ENCODE measurements around the gene RBMS3. TPM values are rescaled to one million over a fixed set of nuclear protein-coding genes. Genes with fewer than 3 reads are reported as not detected.
"Not testable (repeated sequence)": the region's sequence is repeated elsewhere in the genome, so short reads cannot be mapped to it uniquely, and the experiment has no call there.

RBMS3 gene
- total and polyA plus RNA-seq, 2 experiments from 2014 or later = 3.2 to 7.4 TPM

DNA sequence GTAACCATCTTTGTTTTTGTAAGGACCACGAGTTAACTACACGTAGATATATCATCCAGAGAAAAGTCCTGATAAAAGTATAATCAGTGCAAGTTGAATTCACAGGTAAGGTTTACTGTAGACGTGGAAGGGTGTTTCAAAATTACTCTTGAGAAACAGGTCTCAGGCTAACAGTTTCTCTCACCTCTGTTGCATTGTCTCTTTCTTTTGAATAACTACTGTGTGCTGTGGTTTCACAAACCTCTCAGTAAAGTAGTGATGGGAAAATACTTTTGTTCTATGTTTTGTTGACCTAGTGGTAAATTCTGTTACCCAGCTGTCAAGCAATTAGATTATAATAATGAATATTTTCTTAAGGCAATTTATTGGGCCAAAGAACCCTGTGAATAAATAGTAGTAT is 75.2 kb downstream of the RBMS3 start (continued):
- TF ChIP-seq, protein P1, sequence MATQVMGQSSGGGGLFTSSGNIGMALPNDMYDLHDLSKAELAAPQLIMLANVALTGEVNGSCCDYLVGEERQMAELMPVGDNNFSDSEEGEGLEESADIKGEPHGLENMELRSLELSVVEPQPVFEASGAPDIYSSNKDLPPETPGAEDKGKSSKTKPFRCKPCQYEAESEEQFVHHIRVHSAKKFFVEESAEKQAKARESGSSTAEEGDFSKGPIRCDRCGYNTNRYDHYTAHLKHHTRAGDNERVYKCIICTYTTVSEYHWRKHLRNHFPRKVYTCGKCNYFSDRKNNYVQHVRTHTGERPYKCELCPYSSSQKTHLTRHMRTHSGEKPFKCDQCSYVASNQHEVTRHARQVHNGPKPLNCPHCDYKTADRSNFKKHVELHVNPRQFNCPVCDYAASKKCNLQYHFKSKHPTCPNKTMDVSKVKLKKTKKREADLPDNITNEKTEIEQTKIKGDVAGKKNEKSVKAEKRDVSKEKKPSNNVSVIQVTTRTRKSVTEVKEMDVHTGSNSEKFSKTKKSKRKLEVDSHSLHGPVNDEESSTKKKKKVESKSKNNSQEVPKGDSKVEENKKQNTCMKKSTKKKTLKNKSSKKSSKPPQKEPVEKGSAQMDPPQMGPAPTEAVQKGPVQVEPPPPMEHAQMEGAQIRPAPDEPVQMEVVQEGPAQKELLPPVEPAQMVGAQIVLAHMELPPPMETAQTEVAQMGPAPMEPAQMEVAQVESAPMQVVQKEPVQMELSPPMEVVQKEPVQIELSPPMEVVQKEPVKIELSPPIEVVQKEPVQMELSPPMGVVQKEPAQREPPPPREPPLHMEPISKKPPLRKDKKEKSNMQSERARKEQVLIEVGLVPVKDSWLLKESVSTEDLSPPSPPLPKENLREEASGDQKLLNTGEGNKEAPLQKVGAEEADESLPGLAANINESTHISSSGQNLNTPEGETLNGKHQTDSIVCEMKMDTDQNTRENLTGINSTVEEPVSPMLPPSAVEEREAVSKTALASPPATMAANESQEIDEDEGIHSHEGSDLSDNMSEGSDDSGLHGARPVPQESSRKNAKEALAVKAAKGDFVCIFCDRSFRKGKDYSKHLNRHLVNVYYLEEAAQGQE (IDR thresholded peaks at IDR 0.05; ENCODE audit: unreplicated experiment) = no peak
- TF ChIP-seq, protein P2, sequence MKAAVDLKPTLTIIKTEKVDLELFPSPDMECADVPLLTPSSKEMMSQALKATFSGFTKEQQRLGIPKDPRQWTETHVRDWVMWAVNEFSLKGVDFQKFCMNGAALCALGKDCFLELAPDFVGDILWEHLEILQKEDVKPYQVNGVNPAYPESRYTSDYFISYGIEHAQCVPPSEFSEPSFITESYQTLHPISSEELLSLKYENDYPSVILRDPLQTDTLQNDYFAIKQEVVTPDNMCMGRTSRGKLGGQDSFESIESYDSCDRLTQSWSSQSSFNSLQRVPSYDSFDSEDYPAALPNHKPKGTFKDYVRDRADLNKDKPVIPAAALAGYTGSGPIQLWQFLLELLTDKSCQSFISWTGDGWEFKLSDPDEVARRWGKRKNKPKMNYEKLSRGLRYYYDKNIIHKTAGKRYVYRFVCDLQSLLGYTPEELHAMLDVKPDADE (IDR thresholded peaks at IDR 0.05) = no peak
- TF ChIP-seq STAT1 (IDR thresholded peaks at IDR 0.05; ENCODE audit: unreplicated experiment) (no peak), EZH2 (IDR thresholded peaks at IDR 0.05; ENCODE audit: low read depth, unreplicated experiment) (no peak)

DNA sequence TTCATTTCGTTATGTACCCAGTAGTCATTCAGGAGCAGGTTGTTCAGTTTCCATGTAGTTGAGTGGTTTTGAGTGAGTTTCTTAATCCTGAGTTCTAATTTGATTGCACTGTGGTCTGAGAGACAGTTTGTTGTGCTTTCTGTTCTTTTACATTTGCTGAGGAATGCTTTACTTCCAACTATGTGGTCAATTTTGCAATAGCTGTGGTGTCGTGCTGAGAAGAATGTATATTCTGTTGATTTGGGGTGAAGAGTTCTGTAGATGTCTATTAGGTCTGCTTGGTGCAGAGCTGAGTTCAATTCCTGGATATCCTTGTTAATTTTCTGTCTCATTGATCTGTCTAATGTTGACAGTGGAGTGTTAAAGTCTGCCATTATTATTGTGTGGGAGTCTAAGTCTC is 79.4 kb downstream of the RBMS3 start:
- ATAC-seq; H3K27ac ChIP-seq (ENCODE audit: low read depth); H4K20me1 ChIP-seq (replicated peaks; ENCODE audit: insufficient read depth); H3K4me3 ChIP-seq; H3K9me2 ChIP-seq (ENCODE audit: insufficient read depth); H3K27me3 ChIP-seq (ENCODE audit: insufficient read depth); H3K79me2 ChIP-seq (replicated peaks; ENCODE audit: insufficient read depth); H3K4me2 ChIP-seq; H3K4me1 ChIP-seq (ENCODE audit: insufficient read depth); H3K27me3 Mint-ChIP-seq (ENCODE audit: insufficient read depth, low read depth, poor library complexity); H3K4me1 Mint-ChIP-seq; DNase-seq (ENCODE audit: low spot score); H3K36me3 ChIP-seq (ENCODE audit: insufficient read depth); H3F3A ChIP-seq (replicated peaks; ENCODE audit: low read depth); H3K27ac Mint-ChIP-seq; H2AFZ ChIP-seq; H3K9me3 Mint-ChIP-seq; H3K4me3 Mint-ChIP-seq: not testable (repeated sequence)
- peaks cover 11% of the 10 kb centered on the region; the same call in 2 of the 3 replicates for H3K36me3 Mint-ChIP-seq (ENCODE audit: low read depth)

DNA sequence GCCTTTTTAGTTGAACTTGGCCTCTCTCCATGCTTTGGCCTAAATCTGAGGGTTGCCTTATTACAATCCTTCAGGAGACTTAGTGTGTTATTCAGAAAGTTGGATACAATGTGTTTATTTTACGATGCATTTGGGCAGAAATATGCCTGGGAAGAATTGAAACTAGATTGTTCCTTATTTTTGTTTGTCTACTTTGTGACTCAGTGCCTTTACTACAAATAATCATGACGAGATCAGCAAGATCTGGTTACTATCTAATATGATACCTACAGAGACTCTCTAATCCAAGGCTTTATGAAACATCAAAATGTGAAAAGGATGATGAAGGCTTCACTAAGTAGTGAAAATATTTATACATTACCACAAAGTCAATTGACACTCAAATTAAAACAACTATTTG is 82.2 kb downstream of the RBMS3 start:
- Histone ChIP-seq H2AFZ (no peak overlapping the region), H3K4me3 (no peak overlapping the region), H3K27ac (ENCODE audit: low read depth) (no peak overlapping the region), H3F3A (replicated peaks; ENCODE audit: low read depth) (no peaks in the 10 kb centered on the region), H3K36me3 (ENCODE audit: insufficient read depth) (no peaks in the 10 kb centered on the region), H3K9me2 (ENCODE audit: insufficient read depth) (peaks cover 7% of the 10 kb centered on the region; the same call in 1 of the 2 replicates), H4K20me1 (replicated peaks; ENCODE audit: insufficient read depth) (no peaks in the 10 kb centered on the region), H3K79me2 (replicated peaks; ENCODE audit: insufficient read depth) (no peaks in the 10 kb centered on the region), H3K4me2 (no peak overlapping the region), H3K4me1 (ENCODE audit: insufficient read depth) (peaks cover 9% of the 10 kb centered on the region; the same call in 1 of the 2 replicates), H3K27me3 (ENCODE audit: insufficient read depth) (no peaks in the 10 kb centered on the region)
- no peak overlapping the region for H3K27ac Mint-ChIP-seq
- H3K9me3 Mint-ChIP-seq = peaks cover 2% of the 10 kb centered on the region; the same call in 1 of the 3 replicates
- ATAC-seq (no peak), DNase-seq (ENCODE audit: low spot score) (no peak)
- H3K36me3 Mint-ChIP-seq (ENCODE audit: low read depth) = peaks cover 11% of the 10 kb centered on the region; the same call in 2 of the 3 replicates
- H3K4me3 Mint-ChIP-seq = no peak overlapping the region
- H3K27me3 Mint-ChIP-seq (ENCODE audit: insufficient read depth, low read depth, poor library complexity) = peaks cover 8% of the 10 kb centered on the region
- peaks cover 19% of the 10 kb centered on the region; the same call in 2 of the 3 replicates for H3K4me1 Mint-ChIP-seq
- TF ChIP-seq NANOG (IDR thresholded peaks at IDR 0.05; ENCODE audit: borderline replicate concordance) (no peak), EZH2 (IDR thresholded peaks at IDR 0.05; ENCODE audit: low read depth, unreplicated experiment) (no peak)
- TF ChIP-seq, protein P3, sequence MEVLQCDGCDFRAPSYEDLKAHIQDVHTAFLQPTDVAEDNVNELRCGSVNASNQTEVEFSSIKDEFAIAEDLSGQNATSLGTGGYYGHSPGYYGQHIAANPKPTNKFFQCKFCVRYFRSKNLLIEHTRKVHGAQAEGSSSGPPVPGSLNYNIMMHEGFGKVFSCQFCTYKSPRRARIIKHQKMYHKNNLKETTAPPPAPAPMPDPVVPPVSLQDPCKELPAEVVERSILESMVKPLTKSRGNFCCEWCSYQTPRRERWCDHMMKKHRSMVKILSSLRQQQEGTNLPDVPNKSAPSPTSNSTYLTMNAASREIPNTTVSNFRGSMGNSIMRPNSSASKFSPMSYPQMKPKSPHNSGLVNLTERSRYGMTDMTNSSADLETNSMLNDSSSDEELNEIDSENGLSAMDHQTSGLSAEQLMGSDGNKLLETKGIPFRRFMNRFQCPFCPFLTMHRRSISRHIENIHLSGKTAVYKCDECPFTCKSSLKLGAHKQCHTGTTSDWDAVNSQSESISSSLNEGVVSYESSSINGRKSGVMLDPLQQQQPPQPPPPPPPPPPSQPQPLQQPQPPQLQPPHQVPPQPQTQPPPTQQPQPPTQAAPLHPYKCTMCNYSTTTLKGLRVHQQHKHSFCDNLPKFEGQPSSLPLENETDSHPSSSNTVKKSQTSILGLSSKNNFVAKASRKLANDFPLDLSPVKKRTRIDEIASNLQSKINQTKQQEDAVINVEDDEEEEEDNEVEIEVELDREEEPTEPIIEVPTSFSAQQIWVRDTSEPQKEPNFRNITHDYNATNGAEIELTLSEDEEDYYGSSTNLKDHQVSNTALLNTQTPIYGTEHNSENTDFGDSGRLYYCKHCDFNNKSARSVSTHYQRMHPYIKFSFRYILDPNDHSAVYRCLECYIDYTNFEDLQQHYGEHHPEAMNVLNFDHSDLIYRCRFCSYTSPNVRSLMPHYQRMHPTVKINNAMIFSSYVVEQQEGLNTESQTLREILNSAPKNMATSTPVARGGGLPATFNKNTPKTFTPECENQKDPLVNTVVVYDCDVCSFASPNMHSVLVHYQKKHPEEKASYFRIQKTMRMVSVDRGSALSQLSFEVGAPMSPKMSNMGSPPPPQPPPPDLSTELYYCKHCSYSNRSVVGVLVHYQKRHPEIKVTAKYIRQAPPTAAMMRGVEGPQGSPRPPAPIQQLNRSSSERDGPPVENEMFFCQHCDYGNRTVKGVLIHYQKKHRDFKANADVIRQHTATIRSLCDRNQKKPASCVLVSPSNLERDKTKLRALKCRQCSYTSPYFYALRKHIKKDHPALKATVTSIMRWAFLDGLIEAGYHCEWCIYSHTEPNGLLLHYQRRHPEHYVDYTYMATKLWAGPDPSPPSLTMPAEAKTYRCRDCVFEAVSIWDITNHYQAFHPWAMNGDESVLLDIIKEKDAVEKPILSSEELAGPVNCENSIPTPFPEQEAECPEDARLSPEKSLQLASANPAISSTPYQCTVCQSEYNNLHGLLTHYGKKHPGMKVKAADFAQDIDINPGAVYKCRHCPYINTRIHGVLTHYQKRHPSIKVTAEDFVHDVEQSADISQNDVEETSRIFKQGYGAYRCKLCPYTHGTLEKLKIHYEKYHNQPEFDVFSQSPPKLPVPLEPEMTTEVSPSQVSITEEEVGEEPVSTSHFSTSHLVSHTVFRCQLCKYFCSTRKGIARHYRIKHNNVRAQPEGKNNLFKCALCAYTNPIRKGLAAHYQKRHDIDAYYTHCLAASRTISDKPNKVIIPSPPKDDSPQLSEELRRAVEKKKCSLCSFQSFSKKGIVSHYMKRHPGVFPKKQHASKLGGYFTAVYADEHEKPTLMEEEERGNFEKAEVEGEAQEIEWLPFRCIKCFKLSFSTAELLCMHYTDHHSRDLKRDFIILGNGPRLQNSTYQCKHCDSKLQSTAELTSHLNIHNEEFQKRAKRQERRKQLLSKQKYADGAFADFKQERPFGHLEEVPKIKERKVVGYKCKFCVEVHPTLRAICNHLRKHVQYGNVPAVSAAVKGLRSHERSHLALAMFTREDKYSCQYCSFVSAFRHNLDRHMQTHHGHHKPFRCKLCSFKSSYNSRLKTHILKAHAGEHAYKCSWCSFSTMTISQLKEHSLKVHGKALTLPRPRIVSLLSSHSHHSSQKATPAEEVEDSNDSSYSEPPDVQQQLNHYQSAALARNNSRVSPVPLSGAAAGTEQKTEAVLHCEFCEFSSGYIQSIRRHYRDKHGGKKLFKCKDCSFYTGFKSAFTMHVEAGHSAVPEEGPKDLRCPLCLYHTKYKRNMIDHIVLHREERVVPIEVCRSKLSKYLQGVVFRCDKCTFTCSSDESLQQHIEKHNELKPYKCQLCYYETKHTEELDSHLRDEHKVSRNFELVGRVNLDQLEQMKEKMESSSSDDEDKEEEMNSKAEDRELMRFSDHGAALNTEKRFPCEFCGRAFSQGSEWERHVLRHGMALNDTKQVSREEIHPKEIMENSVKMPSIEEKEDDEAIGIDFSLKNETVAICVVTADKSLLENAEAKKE (CRISPR knock-in tag; IDR thresholded peaks at IDR 0.05) = no peak
- TF ChIP-seq, protein P4, sequence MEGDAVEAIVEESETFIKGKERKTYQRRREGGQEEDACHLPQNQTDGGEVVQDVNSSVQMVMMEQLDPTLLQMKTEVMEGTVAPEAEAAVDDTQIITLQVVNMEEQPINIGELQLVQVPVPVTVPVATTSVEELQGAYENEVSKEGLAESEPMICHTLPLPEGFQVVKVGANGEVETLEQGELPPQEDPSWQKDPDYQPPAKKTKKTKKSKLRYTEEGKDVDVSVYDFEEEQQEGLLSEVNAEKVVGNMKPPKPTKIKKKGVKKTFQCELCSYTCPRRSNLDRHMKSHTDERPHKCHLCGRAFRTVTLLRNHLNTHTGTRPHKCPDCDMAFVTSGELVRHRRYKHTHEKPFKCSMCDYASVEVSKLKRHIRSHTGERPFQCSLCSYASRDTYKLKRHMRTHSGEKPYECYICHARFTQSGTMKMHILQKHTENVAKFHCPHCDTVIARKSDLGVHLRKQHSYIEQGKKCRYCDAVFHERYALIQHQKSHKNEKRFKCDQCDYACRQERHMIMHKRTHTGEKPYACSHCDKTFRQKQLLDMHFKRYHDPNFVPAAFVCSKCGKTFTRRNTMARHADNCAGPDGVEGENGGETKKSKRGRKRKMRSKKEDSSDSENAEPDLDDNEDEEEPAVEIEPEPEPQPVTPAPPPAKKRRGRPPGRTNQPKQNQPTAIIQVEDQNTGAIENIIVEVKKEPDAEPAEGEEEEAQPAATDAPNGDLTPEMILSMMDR (conservative IDR thresholded peaks at IDR 0.05; ENCODE audit: low read depth in 2 of 2) = no peak
